Muscle of arm (tissue), 12 donors: ENCODE measurements around the gene NCKAP5. TPM values are rescaled to one million over a fixed set of nuclear protein-coding genes. Genes with fewer than 3 reads are reported as not detected.
"Not testable (repeated sequence)": the region's sequence is repeated elsewhere in the genome, so short reads cannot be mapped to it uniquely, and the experiment has no call there.

Experiments used
- DNase-seq: peaks from one replicate; pipeline ENCODE4 v3.0.0-alpha.2; 2013
- polyA plus RNA-seq, 12 donors: library from polyadenylated mRNA; unstranded; fragments of 120-200 nt; gene quantifications; one replicate each; pipeline ENCODE4 v1.2.1, GENCODE V29; 2013; ENCODE audit not compliant: insufficient read length in 12 of 12

Gene NCKAP5
- polyA plus RNA-seq, 12 donors: 3.1 to 17.3 (median 5.4) TPM; not detected in 1

DNA sequence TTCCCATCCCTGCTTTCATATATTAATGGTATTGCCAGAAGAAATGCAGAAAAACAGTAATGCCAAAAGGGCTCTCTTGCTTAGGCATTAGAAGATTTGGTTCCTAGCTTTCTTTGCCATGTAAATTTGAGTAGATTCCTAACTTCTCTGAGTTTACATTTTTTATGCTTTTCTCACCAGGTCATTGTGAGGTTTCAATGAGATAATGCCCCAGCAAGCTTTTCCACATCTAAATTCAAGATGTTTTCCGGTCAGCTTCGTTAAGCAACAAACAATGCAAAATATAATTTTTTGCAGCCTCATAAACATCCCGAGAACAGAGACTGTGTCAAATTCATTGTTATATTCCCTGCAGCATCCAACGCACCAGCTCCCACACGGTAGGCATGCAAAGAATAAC is 44.9 kb downstream of the NCKAP5 start:
- no peak for DNase-seq

DNA sequence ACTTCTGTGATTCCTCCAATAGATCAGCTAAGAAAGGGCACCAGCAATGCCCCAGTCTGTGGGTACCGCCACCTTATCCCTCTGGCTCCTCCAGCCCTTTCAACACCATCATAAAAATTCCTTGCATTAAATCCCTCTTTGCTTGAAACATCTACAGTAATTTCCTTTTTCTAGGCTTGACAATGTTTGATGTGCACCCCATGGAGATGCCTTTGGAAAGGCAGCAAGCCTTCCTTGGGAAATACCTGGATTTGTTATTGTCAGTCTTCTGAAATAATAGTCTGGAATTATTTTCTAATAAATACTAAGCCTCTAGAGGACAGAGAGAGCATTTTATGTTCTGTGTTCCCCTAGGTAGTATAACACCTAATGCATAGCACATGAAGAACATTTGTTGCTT is 46.1 kb downstream of the NCKAP5 start:
- no peak for DNase-seq

DNA sequence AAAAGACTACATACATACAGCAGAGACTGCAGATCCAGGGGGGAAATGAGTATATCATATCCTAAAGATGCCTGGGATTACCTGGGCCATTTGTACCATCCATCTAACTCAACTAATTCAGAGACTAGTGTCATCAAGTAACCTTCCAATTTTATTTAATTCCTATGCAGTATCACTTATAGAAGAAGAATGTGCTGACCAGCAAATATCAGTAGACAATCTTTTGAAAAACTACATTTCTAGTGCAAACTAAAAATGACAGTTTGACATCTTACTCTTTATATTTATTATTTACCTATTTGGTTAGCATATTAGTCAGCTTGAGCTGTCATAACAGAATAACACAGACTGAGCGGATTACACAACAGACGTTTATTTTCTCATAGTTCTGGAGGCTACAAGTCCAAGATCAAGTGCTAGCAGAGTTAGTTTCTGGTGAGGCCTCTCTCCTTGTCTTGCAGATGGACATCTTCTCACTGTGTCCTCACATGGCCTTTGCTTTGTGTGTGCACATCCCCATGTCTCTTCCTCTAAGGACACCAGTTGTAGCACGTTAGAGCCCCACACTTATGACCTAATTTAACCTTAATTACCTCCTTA is 47.0 kb downstream of the NCKAP5 start:
- no peak for DNase-seq

DNA sequence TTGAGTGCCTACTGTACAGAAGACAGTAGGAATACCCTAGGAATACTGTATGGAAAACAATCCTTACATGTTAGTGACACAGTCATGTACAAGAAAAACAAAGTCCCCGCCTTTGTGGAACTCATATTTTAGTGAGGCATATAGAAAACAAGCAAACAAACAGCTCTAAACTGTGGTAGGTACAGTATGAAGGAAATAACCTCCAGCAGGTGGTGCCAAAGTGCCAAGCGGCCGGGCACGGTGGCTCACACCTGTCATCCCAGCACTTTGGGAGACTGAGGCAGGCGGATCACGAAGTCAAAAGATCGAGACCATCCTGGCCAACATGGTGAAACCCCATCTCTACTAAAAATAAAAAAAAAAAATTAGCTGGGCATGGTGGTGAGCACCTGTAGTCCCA is 48.6 kb downstream of the NCKAP5 start:
- not testable (repeated sequence) for DNase-seq

DNA sequence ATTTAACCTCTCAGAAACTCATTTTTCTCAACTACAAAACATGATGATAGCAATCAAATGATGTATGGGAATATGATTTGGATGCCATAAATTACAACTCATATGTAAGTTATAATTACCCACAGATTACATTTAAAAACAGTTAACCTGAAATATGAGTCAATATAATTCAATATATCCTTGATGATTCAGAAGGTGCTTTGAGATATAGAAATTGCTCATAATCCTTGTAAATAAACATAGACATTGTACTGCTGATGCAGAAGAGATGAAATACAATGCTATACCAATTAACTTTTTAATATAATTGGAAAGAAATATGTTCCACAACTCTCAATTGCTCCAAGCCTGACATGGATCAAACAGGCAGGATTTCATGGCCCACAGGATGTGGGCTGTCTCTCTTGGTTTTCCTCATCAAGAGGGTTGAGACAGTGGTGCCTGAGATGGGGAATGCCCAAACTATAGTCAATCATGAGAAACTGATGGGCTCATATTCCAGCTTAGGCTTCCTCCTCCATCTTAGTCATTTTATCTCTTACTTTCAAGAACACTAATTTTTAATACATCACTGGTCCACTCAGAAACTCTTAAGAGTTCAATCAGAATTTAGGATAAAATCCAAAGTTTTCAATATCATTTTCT is 49.4 kb downstream of the NCKAP5 start:
- DNase-seq: no peak

DNA sequence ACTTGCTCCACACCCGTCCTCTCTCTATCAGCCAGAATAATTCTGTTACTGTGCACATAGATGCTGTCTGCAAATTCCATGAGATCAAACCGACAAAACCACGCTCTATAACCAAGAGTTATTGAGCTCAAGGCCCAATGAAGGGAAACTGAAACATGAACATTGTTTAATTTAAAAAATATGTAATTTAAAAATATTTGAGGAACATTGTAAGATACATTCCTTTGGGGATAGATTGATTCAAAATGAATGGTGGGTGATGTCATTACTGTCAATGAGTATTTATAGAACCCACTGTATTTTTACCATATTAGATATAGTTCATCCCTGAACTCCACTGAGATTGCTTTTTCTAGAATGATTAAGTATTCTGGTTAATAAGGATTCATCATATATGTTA is 50.4 kb downstream of the NCKAP5 start:
- no peak for DNase-seq

DNA sequence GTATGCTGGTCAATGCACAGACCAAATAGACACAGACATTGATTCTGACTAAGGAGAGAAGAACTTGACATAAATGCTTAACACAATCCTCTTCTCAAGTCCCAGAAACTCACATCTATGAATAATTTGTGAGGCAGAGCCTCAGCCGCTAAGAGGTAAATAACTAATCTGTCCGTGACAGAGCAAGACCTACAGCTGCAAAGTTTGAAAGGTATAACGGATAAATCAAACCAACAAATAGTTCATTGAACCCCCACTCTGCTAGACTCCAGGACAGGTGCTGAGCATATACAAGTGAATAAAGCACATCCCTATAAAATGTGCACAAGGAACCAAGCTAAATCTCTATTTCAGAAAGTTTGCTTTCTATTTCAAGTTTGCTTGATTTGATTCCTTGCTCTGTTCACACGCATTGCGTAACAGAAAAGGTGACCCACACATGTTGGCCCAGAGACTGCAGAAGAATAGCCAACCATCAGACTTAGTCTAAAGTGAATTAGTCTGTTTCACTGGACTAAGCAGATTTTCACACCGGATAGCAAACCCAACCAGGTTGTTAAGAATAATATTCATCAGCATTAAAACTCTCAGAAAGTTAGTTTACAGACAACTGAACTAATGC is 51.7 kb downstream of the NCKAP5 start:
- DNase-seq: no peak

DNA sequence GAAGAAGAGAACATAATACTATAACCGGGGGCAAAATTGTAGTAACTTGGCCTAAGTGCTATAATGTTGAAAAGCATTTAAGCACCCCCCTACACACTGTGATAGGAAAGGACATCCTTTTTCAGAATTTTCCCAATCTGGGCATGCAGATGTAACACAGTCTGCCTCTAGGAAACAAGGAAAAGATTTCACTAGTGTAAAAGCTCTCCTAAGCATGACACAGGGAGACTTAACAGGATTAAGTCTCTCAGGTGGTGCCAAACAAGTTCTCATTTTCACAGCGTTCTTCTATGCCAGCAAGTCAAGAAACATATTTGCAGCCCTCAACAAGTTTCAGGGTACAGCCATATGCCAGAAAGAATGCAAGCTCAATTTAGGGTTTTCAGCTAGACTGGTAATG is 53.0 kb downstream of the NCKAP5 start:
- no peak for DNase-seq

DNA sequence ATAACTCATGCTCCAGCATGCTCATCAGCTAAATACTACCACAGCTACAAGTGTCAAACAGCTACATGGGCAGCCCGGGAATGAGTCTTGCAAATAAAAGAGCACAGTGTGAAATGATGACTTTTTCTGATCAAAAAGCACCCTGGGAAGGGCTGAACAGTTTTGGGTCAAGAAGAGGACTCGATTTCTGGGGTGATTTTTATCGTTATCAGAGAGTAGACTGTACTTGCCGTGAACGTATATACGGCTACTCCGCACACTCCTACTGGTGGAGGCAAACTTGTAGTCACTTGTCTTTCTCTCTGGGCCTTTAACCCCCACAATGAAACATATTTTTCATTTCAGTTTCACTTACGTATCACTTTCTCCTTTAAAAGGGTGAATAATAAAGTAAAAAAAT is 54.4 kb downstream of the NCKAP5 start:
- DNase-seq: no peak

DNA sequence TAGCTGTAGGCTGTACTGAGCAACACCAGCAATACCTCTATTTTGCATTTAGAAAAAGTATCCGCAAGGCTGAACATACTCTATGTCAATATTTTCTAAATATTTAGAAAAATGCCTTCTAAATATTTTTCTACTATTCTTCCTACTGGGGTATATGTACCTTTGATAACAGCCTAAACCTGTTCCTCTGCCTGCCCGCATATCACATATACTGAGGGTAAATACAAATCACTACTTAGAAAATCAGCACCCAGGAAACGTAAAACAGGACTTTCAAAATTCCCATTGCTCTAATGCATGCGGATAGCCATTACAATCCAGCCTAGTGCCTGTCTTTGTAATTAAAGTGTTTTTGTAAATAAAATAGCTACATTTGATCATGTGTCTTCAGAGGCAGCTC is 56.1 kb downstream of the NCKAP5 start:
- DNase-seq: no peak

DNA sequence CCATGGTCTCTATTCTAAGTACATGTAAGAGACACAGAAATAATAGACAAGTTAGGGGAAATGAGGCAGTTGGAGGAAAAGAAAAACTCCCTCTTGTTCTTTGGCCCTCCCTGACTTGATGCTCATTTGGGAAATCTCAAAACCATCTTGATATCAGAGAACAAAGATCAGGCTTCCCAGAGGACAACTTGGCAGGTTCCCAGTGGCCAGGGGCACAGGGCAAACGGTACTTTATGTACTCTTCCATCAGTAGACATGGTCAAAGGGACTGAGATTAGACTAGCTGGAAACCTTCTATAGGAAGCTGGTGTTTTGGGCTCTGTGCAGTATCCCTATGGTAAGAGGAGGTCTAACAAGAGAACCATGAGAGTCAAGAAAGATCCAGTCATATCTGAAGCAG is 56.6 kb downstream of the NCKAP5 start:
- no peak for DNase-seq

DNA sequence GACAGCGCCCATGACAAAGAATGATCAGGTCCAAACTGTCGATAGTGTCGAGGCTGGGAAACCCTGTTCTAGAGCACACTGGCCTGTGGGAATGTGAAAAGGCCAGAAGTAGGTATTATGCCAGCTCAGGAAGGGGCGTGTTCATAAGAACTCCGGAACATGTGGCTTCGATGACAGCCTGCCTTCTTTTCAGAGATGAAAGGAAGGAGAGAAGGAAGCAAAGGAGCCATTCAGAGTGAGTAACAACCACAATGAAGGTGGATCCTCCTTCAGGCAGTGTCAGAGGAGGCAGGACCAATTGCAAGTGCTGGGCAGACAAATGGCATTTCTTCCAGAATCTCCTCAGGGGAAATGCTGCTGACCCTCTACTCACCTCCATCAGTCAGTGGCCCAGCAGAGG is 58.5 kb downstream of the NCKAP5 start:
- DNase-seq: no peak

DNA sequence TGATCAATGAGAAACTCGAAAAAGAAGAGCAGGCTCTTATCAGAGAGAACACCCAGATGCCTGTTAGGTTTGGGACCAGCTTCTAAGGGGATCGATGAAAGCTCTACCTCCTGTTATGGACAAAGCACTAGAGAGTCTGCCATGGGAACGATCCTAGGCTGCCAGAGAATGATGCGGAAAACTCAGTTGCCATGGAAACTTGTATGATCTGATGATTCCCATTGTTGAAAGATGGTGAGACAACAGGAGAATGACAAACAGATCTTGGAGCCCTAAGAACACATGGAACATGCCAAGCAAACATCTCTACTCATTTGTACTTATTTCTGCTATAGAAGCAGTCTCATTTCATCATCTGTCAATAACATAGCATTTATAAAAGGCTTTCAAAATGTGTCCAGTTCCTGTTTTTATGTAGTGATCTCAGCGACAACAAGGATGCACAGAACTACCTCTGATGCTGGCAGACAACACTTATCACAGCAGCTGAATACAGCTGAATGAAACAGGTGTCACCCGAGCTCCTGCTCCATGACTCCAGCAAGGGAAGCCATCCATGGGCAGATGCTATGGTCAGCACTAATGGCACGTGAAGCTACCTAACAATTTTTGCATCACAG is 59.6 kb downstream of the NCKAP5 start:
- DNase-seq: no peak

DNA sequence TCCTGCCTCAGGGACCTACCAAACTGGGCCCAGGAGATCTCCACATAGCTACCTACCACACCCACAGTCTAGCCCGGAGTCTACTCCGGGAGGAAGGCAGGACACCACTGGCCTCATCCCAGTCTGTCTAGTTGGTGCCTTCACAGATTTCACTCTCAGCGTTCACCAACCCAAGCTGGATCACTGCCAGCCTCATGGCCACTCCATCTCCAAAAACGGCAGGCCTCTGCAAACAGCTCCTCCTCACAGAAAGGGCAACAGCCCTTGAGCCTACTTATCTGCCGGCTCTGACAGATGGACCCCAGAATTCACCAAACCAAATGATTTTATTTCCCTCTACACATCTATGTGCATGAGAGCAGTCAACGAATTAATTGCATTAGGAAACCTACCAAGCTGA is 61.3 kb downstream of the NCKAP5 start:
- no peak for DNase-seq

DNA sequence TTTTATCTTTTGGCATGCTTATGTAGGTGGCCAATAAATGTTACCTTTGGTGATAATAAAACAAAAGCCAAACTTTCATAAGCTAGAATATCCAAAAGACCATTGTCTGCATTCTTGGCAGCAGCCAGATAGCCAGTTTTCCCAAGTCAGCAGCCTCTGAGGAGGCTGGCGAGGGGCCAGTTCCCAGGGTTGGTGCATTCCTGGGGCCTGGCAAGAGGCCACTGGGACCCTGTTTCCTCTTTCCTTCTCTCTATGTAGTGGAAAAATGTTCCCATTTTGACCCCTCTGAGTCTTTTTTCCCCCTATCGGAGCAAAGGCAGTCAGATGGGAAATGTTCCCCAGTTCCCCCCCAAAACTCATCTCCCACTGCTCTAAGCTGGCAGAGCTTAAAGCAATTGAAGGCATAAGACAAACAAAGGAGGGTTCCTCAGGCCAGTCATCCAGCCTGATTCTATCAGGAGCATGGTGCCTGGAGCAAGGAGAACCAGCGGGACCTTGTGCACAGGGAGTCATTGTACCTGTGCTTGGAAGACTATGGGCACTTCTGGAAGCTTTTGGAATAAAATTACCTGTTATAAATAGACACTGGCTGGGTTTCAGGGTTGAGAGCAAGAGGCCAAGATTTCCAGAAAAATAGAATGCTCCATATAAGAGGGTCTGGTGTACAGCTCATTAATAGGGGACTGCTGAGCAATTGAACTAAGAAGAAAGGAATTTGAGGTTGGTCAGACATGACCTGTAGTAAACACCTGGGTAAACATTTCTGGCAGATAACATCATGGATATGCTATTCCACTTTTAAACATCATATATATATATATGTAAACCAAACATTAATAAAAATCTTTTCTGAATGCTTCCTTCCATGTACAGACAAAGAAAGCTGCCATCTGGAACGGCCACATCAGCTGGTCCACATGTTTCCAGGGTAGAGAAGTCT is 63.4 kb downstream of the NCKAP5 start:
- no peak for DNase-seq

DNA sequence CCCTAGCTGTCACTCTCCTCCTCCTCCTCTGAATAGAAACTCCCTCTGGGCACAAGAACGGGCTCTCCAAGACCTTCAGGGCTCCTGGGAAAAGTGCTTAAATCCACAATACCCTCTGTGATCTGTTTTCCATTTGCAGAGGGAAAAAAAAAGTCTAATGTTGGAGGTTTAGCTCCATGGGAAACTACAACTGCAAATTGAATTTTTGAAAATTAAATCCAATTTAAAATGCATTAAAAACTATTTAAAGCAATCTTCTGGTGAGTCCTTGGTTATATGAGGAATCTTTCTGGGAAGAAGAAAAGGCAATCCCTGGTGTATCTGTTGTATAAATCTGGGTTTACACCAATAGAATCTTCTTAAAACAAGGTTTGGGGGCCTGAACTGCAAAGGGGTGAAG is 64.3 kb downstream of the NCKAP5 start:
- no peak for DNase-seq

DNA sequence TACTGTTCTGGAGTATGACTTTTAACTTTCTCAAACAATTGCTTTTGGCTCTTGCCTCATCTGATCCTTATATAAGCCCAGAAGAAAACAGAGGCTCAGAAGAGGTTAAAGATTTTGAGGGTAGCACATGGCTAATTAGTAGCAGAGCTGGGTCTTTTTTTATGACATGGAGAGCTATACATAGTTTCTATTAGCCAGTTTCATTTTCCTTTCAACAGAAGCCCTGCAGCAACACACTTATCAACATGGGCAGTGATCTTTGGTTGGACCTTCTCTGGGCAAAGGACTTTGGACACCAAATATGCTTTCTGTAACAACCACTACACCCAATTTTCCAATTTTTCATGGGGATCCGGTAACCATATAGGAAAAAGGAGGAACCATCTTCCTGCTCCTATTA is 64.9 kb downstream of the NCKAP5 start:
- no peak for DNase-seq

DNA sequence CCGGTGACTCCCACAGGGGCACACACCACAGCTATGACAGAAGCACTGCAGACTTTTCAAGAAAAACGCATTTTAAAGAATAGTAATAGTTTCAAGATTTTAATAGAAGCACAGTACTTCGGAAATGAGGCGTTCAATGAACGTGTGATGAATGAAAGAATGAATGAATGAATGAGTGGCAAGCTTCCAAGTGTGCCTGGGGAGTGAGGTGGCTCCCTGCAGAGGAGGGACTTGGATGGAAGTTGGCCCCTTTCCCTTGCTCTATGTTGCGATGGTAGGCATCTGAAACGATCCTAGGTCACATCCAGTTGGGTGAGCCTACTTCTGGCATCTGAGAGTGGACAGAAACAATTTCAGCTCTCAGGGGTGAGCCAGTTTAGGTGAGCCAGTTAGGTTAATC is 65.6 kb downstream of the NCKAP5 start:
- DNase-seq: no peak

DNA sequence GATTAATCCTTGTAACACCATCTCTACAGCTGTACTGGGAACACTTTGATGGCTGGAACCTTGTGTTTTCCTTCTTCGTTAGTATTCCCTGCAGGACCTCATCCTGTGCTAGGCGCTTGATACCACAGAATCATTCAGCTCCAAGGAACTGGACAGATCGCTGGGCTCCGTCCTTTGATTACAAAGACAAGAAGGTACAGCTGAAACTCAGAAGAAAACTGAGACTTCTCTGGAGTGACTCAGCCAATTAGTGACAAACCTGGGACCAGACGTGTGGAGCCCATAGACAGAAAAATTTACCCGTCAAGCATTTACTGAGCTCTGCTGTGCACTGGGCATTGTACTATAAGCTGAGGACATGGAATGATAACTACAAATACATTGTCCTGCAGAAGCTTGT is 67.3 kb downstream of the NCKAP5 start:
- DNase-seq: no peak

DNA sequence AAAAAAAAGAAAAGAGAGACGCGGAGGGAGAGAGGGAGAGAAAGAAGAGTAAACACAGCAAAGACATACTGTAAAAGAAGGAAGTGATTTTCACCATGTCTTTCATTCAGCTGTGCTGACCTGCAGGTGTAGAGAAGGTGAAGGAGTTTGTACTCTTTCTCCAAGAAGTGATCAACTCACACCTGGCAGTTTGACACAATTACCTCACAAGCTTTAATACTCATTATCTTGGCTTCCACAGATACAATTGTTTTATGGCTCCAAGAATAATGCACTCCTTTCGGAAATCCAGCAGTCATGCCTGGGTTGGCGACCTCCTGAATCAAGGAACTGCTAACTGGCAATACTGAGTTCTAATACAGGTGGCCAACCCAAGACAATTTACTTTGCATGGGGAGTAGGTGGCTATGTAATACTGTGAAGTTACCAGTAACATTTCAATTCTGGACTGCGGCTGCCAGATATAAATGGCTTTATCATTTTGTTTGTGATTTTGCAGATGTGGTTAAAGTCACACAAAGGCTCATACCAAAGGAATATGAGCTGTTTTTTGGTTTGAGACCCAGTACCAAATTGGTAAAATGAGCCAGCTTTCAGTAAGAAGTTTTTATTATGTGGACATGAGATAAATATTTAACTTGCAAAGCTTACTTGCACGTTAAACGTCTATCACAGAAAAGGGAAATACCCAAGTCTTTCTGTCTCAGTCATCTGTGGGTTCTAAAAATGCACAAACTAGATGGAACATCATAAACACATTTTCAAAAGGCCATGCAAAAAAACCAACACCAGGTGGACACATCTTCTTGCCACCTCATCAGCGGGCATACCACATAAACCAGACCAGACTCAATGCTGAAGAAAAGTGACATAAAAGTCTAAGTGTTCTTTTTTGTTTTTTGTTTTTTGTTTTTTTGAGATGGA is 69.3 kb downstream of the NCKAP5 start:
- DNase-seq: no peak
